DOHH2 (cell line): Measurements from ENCODE around the gene STX16.

Experiments used
- CTCF ChIP-seq: fragments of 200-600 bp; sonication (generic); IDR thresholded peaks from one replicate; pipeline ENCODE4 v1.5.1; 2014; ENCODE audit warnings: antibody characterized with exemption, mild to moderate bottlenecking, low read depth, low read length; ENCODE audit not compliant: poor library complexity, severe bottlenecking
- EZH2phosphoT487 ChIP-seq: fragments of 200-600 bp; sonication (generic); IDR thresholded peaks from 2 replicates; pipeline ENCODE4 v1.6.1; 2017; ENCODE audit warnings: borderline replicate concordance, mild to moderate bottlenecking, antibody characterized with exemption, low read length, moderate library complexity, mixed read lengths

- TF ChIP-seq CTCF (no peak), EZH2phosphoT487 (no peak)
Measured at GRCh38 chr20:58682656-58683531, 31.8 kb downstream of the STX16 start.
